Gastrocnemius medialis (tissue), 4 donors: Measurements from ENCODE around the gene OR1K1.

Experiments
- POLR2A ChIP-seq, 2 donors: fragments of 450-650 bp; IDR thresholded peaks; one replicate each; pipeline ENCODE4 v1.6.1; 2017; ENCODE audit warnings: antibody characterized with exemption in 2 of 2, mild to moderate bottlenecking in 2 of 2, moderate library complexity in 2 of 2
- TF ChIP-seq, protein P1 (sequence below), 5 experiments: fragments of 450-650 bp in 3 of 5; fragments of 200-600 bp in 2 of 5; sonication (generic) in 2 of 5; IDR thresholded peaks in 4 of 5; conservative IDR thresholded peaks in 1 of 5; 1 replicate in 4 of 5; 2 replicates in 1 of 5; pipeline ENCODE4 v1.5.1; 2016 to 2019; ENCODE audit warnings: antibody characterized with exemption in 5 of 5, mild to moderate bottlenecking in 3 of 5, moderate library complexity in 3 of 5

DNA sequence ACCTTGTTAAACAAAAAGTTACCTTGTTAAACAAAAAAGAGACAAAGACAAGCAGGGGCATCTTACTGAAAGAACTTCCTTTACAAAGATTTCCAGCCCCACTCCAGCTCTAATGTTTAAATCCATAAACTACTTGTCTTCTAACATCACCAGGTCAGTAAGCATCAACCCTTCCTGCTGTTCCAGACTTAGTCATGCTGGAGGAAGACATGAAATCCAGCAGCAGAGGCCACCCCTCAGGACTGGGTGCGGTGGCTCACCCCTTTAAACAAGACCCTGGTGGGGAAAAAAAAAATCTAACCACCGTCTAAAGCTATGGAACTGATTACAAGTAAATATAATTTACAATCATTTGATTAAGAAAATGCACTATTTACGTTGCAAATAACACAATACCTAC lies 19.4 kb downstream of the OR1K1 start:
- TF ChIP-seq, protein P1, sequence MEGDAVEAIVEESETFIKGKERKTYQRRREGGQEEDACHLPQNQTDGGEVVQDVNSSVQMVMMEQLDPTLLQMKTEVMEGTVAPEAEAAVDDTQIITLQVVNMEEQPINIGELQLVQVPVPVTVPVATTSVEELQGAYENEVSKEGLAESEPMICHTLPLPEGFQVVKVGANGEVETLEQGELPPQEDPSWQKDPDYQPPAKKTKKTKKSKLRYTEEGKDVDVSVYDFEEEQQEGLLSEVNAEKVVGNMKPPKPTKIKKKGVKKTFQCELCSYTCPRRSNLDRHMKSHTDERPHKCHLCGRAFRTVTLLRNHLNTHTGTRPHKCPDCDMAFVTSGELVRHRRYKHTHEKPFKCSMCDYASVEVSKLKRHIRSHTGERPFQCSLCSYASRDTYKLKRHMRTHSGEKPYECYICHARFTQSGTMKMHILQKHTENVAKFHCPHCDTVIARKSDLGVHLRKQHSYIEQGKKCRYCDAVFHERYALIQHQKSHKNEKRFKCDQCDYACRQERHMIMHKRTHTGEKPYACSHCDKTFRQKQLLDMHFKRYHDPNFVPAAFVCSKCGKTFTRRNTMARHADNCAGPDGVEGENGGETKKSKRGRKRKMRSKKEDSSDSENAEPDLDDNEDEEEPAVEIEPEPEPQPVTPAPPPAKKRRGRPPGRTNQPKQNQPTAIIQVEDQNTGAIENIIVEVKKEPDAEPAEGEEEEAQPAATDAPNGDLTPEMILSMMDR (IDR thresholded peaks at IDR 0.05 in 4 of 5, conservative IDR thresholded peaks at IDR 0.05 in 1 of 5), result no peak
- TF ChIP-seq POLR2A (IDR thresholded peaks at IDR 0.05), result no peak
